Subcutaneous preadipocyte (primary cell): ENCODE data around the gene RBM15B. TPM values are rescaled to one million over a fixed set of nuclear protein-coding genes. Genes with fewer than 3 reads are reported as not detected.

Experiments used
- total RNA-seq: library from RNA; depleted of rRNA; stranded (reverse); fragments of >200 nt; gene quantifications from 2 replicates; pipeline ENCODE4 v1.2.3, GENCODE V29; 2012

RBM15B gene, protein sequence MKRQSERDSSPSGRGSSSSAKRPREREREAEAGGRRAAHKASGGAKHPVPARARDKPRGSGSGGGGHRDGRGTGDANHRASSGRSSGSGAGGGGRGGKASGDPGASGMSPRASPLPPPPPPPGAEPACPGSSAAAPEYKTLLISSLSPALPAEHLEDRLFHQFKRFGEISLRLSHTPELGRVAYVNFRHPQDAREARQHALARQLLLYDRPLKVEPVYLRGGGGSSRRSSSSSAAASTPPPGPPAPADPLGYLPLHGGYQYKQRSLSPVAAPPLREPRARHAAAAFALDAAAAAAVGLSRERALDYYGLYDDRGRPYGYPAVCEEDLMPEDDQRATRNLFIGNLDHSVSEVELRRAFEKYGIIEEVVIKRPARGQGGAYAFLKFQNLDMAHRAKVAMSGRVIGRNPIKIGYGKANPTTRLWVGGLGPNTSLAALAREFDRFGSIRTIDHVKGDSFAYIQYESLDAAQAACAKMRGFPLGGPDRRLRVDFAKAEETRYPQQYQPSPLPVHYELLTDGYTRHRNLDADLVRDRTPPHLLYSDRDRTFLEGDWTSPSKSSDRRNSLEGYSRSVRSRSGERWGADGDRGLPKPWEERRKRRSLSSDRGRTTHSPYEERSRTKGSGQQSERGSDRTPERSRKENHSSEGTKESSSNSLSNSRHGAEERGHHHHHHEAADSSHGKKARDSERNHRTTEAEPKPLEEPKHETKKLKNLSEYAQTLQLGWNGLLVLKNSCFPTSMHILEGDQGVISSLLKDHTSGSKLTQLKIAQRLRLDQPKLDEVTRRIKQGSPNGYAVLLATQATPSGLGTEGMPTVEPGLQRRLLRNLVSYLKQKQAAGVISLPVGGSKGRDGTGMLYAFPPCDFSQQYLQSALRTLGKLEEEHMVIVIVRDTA
- 30.5 and 41.2 TPM in 2 replicates for total RNA-seq

DNA sequence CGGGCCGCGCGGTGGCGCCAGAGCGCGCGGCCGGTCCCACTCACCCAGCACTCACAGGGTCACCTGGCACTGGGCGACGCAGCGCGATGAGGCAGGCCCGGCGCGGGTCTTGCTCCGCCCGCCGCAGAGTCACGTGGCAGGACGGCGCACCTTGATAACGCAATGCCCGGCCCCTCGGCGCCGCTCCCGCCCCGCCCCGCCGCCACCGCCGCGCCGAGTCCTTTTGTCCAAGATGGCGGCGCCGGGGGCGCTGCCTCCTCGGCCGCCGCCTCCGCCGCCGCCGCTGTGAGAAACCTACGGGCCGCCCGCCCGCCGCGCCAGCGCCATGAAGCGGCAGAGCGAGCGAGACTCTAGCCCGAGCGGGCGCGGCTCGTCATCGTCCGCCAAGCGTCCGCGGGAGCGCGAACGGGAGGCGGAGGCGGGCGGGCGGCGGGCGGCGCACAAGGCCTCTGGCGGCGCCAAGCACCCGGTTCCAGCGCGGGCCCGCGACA is at the start of gene RBM15B:
Gene RBM15B (plus strand): TSS at position 211 of the 491 bp plus-strand sequence. CDS start 115 bp downstream, at position 326.

GRCh38 chr3:51384726-51385473 is 6.2 kb upstream of the RBM15B start, which contains the start of gene MANF:
Gene MANF, plus strand, starts transcription at chr3:51385291. Its CDS starts 52 bp downstream, at chr3:51385343.

Other genes with a start within 250 kb of the RBM15B start
- gene MANF, start 6.0 kb upstream of the RBM15B start, total RNA-seq: 79.0 and 92.9 TPM in 2 replicates
- 12.5 and 19.5 TPM in 2 replicates for gene DCAF1, start 108.7 kb downstream of the RBM15B start, total RNA-seq
- gene RAD54L2, start 147.4 kb downstream of the RBM15B start, total RNA-seq: 19.1 and 26.6 TPM in 2 replicates